SK-N-SH (cell line): ENCODE results near the gene RAB23. TPM values are rescaled to one million over a fixed set of nuclear protein-coding genes. Genes with fewer than 3 reads are reported as not detected.

ENCODE experiments used
- CTCF ChIA-PET: fragments of 300-600, 350-600 bp; formaldehyde crosslinking; extraction: SDS; loops from one replicate; lab custom pipeline; 2021; lab: Yijun Ruan, JAX
- POLR2A ChIA-PET: fragments of 350-600 bp; sonication (Branson Sonifier 250); formaldehyde crosslinking; extraction: SDS; loops from one replicate; lab custom pipeline; 2020; ENCODE audit warnings: antibody characterized with exemption, inconsistent platforms; lab: Yijun Ruan, JAX
- DNase-seq: peaks from one replicate; pipeline ENCODE4 v3.0.0; 2012
- H2AFZ ChIP-seq: fragments of 200-600 bp; sonication (generic); 2 replicates; pipeline ENCODE4 v1.8.1; 2016; ENCODE audit warnings: antibody characterized with exemption, mild to moderate bottlenecking, low read depth
- H3F3A ChIP-seq: fragments of 200-600 bp; sonication (generic); replicated peaks from 2 replicates; pipeline ENCODE3; 2016; ENCODE audit warnings: antibody characterized with exemption, mild to moderate bottlenecking; ENCODE audit not compliant: insufficient read depth
- H3K27ac ChIP-seq, 2 experiments: fragments of 200-500 bp in 1 of 2; fragments of 200-600 bp in 1 of 2; sonication (Bioruptor generic) in 1 of 2; sonication (generic), shearing (Covaris generic) in 1 of 2; 2 replicates each; pipeline versions ENCODE4 v1.5.1 to v1.6.1; 2014 to 2016; ENCODE audit warnings: low read depth in 2 of 2, inconsistent platforms in 1 of 2, low read length in 1 of 2, mild to moderate bottlenecking in 1 of 2, mixed read lengths in 1 of 2
- H3K27me3 ChIP-seq: fragments of 200-600 bp; sonication (generic), shearing (Covaris generic); 2 replicates; pipeline ENCODE4 v1.6.1; 2016; ENCODE audit warnings: mixed run types; ENCODE audit not compliant: insufficient read depth
- H3K36me3 ChIP-seq, 2 experiments: fragments of 200-500 bp in 1 of 2; fragments of 200-600 bp in 1 of 2; sonication (Bioruptor generic) in 1 of 2; sonication (generic) in 1 of 2; replicated peaks in 1 of 2; 2 replicates each; pipeline versions ENCODE3 to v1.5.1; 2014 to 2016; ENCODE audit warnings: low read length in 1 of 2, mild to moderate bottlenecking in 1 of 2; ENCODE audit not compliant: insufficient read depth in 2 of 2, control insufficient read depth in 1 of 2
- H3K4me1 ChIP-seq, 2 experiments: fragments of 200-500 bp in 1 of 2; fragments of 200-600 bp in 1 of 2; sonication (Bioruptor generic) in 1 of 2; sonication (generic), shearing (Covaris generic) in 1 of 2; 2 replicates each; pipeline versions ENCODE4 v1.5.1 to v1.6.1; 2014 to 2016; ENCODE audit warnings: low read depth in 1 of 2, low read length in 1 of 2, mixed run types in 1 of 2; ENCODE audit not compliant: insufficient read depth in 2 of 2, control insufficient read depth in 1 of 2
- H3K4me2 ChIP-seq: fragments of 200-600 bp; sonication (generic), shearing (Covaris generic); 2 replicates; pipeline ENCODE4 v1.6.1; 2017; ENCODE audit warnings: mixed run types
- H3K4me3 ChIP-seq, 2 experiments: fragments of 200-500 bp in 1 of 2; fragments of 200-600 bp in 1 of 2; sonication (Bioruptor generic) in 1 of 2; sonication (generic), shearing (Covaris generic) in 1 of 2; 2 replicates each; pipeline versions ENCODE4 v1.5.1 to v1.8.1; 2014 to 2016; ENCODE audit warnings: low read depth in 2 of 2, inconsistent platforms in 1 of 2, low read length in 1 of 2, mild to moderate bottlenecking in 1 of 2, mixed read lengths in 1 of 2, moderate library complexity in 1 of 2
- H3K79me2 ChIP-seq: fragments of 200-600 bp; sonication (generic); 2 replicates; pipeline ENCODE4 v1.8.1; 2017; ENCODE audit warnings: mild to moderate bottlenecking; ENCODE audit not compliant: insufficient read depth
- H3K9ac ChIP-seq: fragments of 200-600 bp; sonication (generic); 2 replicates; pipeline ENCODE4 v1.6.1; 2017; ENCODE audit warnings: mixed run types
- H3K9me2 ChIP-seq: fragments of 200-600 bp; sonication (generic); 2 replicates; pipeline ENCODE4 v1.6.1; 2017; ENCODE audit warnings: mixed run types
- H3K9me3 ChIP-seq: fragments of 200-600 bp; sonication (generic); 2 replicates; pipeline ENCODE4 v1.6.1; 2017; ENCODE audit warnings: mixed run types, mild to moderate bottlenecking, moderate library complexity
- H4K20me1 ChIP-seq: fragments of 200-600 bp; sonication (generic); 2 replicates; pipeline ENCODE4 v1.6.1; 2017; ENCODE audit warnings: mild to moderate bottlenecking, mixed run types; ENCODE audit not compliant: insufficient read depth
- CHD2 ChIP-seq: fragments of 150-350 bp; IDR thresholded peaks from 2 replicates; pipeline ENCODE4 v1.6.1; 2018; ENCODE audit warnings: low read length; ENCODE audit not compliant: partially characterized antibody
- FOXJ3 ChIP-seq: sonication (generic); formaldehyde crosslinking; IDR thresholded peaks from 2 replicates; pipeline ENCODE4 v1.5.1; 2020; ENCODE audit warnings: mild to moderate bottlenecking, missing genetic modification reagents
- JUND ChIP-seq: IDR thresholded peaks from 2 replicates; pipeline ENCODE4 v1.4.0; 2012
- MEF2A ChIP-seq: IDR thresholded peaks from 2 replicates; pipeline ENCODE4 v1.4.0; 2012; ENCODE audit warnings: low read depth, borderline replicate concordance
- NFIC ChIP-seq: IDR thresholded peaks from 2 replicates; pipeline ENCODE4 v1.4.0; 2012; ENCODE audit warnings: borderline replicate concordance
- POLR2AphosphoS5 ChIP-seq: IDR thresholded peaks from 2 replicates; pipeline ENCODE4 v1.6.1; 2012; ENCODE audit warnings: low read depth, low read length
- SIN3A ChIP-seq: IDR thresholded peaks from 2 replicates; pipeline ENCODE4 v1.6.1; 2012; ENCODE audit warnings: low read depth, mild to moderate bottlenecking, low read length, moderate library complexity, borderline replicate concordance
- SMC3 ChIP-seq: IDR thresholded peaks from 2 replicates; pipeline ENCODE4 v1.6.1; 2012; ENCODE audit warnings: low read depth, low read length, improper control_type of control experiment
- TEAD4 ChIP-seq: IDR thresholded peaks from 2 replicates; pipeline ENCODE4 v1.4.0; 2012; ENCODE audit warnings: mild to moderate bottlenecking, borderline replicate concordance; ENCODE audit not compliant: insufficient read depth
- WGBS: methylation state at CpG from one replicate; pipeline ENCODE4 v1.1.6; 2017; ENCODE audit warnings: low lambda C conversion rate; 5-methylcytosine and 5-hydroxymethylcytosine counted together
- polyA plus RNA-seq, 3 experiments: library from polyadenylated mRNA; depleted of rRNA; stranded (reverse); fragments of >200 nt; gene quantifications; 2 replicates each; pipeline ENCODE4 v1.2.3, GENCODE V29; 2012
- TF ChIP-seq, protein P1 (sequence below): fragments of 150-350 bp; IDR thresholded peaks from 2 replicates; pipeline ENCODE4 v1.6.1; 2016; ENCODE audit warnings: mild to moderate bottlenecking, low read depth, low read length

The RAB23 gene
- polyA plus RNA-seq, 1 of the 3 experiments (the other 2 are of a cell fraction): 6.6 TPM

DNA sequence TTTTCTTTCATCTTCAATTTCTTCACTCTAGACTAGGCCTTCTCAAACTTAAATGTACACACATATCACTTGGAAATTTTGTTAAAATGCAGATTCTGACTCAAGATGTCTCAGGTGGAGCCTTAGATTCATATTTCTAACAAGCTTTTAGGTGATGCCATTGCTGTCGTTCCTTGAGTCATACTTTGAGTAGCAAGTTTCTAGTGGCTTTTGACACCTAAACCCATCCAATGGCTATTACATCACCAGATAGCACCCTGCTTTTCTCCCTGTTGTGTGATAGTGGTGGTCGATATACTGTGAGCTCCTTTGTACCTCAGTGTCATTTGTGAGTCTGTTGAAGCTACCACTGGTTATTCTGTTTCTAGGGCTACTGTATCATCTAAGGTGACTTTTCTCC, 84.8 kb downstream of the RAB23 start:
- ChIA-PET CTCF (no interaction called here), POLR2A (no interaction called here)
- Histone ChIP-seq H3K27ac (no peak overlapping the region), H4K20me1 (no peaks in the 10 kb centered on the region), H3K9me3 (no peaks in the 10 kb centered on the region), H3K36me3 (peaks cover 33 to 45% of the 10 kb centered on the region in 2 experiments), H3F3A (peaks cover 9% of the 10 kb centered on the region), H3K4me1 (no peaks in the 10 kb centered on the region; a peak in 1 of 4 replicates), H2AFZ (no peak overlapping the region), H3K4me3 (no peak overlapping the region), H3K4me2 (no peak overlapping the region), H3K27me3 (no peaks in the 10 kb centered on the region), H3K79me2 (no peaks in the 10 kb centered on the region; the same call in 1 of the 2 replicates), H3K9ac (no peak overlapping the region), H3K9me2 (no peaks in the 10 kb centered on the region)
- WGBS: 93% methylated on average over 2 of the region's 2 CpGs
- TF ChIP-seq MEF2A (no peak), TEAD4 (no peak), FOXJ3 (no peak), POLR2AphosphoS5 (no peak), SIN3A (no peak), JUND (no peak), NFIC (no peak), SMC3 (no peak), CHD2 (no peak)
- TF ChIP-seq, protein P1, sequence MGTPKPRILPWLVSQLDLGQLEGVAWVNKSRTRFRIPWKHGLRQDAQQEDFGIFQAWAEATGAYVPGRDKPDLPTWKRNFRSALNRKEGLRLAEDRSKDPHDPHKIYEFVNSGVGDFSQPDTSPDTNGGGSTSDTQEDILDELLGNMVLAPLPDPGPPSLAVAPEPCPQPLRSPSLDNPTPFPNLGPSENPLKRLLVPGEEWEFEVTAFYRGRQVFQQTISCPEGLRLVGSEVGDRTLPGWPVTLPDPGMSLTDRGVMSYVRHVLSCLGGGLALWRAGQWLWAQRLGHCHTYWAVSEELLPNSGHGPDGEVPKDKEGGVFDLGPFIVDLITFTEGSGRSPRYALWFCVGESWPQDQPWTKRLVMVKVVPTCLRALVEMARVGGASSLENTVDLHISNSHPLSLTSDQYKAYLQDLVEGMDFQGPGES: no peak
- no peak for DNase-seq

Other genes starting within 250 kb of the RAB23 start
- 3.0 and 3.2 TPM in 2 replicates for gene KIAA1586, start 175.6 kb downstream of the RAB23 start, polyA plus RNA-seq (2012; rRNA removed)
- 8.5 and 11.1 TPM in 2 replicates for gene ZNF451, start 132.1 kb downstream of the RAB23 start, polyA plus RNA-seq (2012; rRNA removed)
- 5.3 and 7.7 TPM in 2 replicates for gene BAG2, start 50.0 kb downstream of the RAB23 start, polyA plus RNA-seq (2012; rRNA removed)
- 14.1 and 19.9 TPM in 2 replicates for gene PRIM2, start 95.3 kb upstream of the RAB23 start, polyA plus RNA-seq (2012; rRNA removed)